PC-3 (cell line): Measurements from ENCODE around the gene NPEPL1. TPM values are rescaled to one million over a fixed set of nuclear protein-coding genes. Genes with fewer than 3 reads are reported as not detected.

Source experiments
- ATAC-seq: fragments of 200-7000 bp; cut with Tn5 transposase; 2 replicates; pipeline ENCODE4 v1.9.1; 2020; ENCODE audit warnings: mild to moderate bottlenecking, moderate library complexity
- BruUV-seq: library from RNA; stranded (reverse); fragments of 400-500 nt; replicated peaks from 2 replicates; lab custom pipeline; 2021; lab: Mats Ljungman, UMichigan
- CTCF ChIA-PET: fragments of 300-600 bp; sonication (Branson Sonifier 250); formaldehyde crosslinking; loops from one replicate; lab custom pipeline; 2022; ENCODE audit warnings: antibody characterized with exemption; lab: Charles Lee
- POLR2A ChIA-PET: fragments of 300-600 bp; sonication (Branson Sonifier 250); formaldehyde crosslinking; loops from one replicate; lab custom pipeline; 2022; ENCODE audit warnings: antibody characterized with exemption; ENCODE audit not compliant: unreplicated experiment; lab: Charles Lee
- DNase-seq: peaks from one replicate; pipeline ENCODE4 v3.0.0-alpha.2; 2015
- H2AFZ ChIP-seq: fragments of 300-600 bp; sonication (generic); 2 replicates; pipeline ENCODE4 v1.6.0; 2016; ENCODE audit warnings: antibody characterized with exemption, low read length
- H3F3A ChIP-seq: fragments of 300-600 bp; sonication (generic); one replicate; pipeline ENCODE4 v1.6.0; 2017; ENCODE audit warnings: antibody characterized with exemption, low read length, control low read depth, mild to moderate bottlenecking; ENCODE audit not compliant: unreplicated experiment
- H3K27ac ChIP-seq: fragments of 300-600 bp; sonication (generic); 2 replicates; pipeline ENCODE4 v1.5.1; 2016; ENCODE audit warnings: mild to moderate bottlenecking, low read length
- H3K27me3 ChIP-seq: fragments of 300-600 bp; sonication (generic); 2 replicates; pipeline ENCODE4 v1.6.1; 2016; ENCODE audit warnings: low read length, mixed read lengths
- H3K36me3 ChIP-seq: fragments of 300-600 bp; sonication (generic); 2 replicates; pipeline ENCODE4 v1.6.1; 2016; ENCODE audit warnings: low read depth, mixed run types, low read length, mixed read lengths
- H3K4me1 ChIP-seq: fragments of 300-600 bp; sonication (generic); 2 replicates; pipeline ENCODE4 v1.5.1; 2016; ENCODE audit warnings: low read length; ENCODE audit not compliant: insufficient read depth
- H3K4me2 ChIP-seq: fragments of 300-600 bp; sonication (generic); 2 replicates; pipeline ENCODE4 v1.6.0; 2016; ENCODE audit warnings: low read length
- H3K4me3 ChIP-seq: fragments of 300-600 bp; sonication (generic); 2 replicates; pipeline ENCODE4 v1.5.1; 2016; ENCODE audit warnings: mild to moderate bottlenecking, low read length, mixed read lengths
- H3K79me2 ChIP-seq: fragments of 300-600 bp; sonication (generic); 2 replicates; pipeline ENCODE4 v1.6.1; 2017; ENCODE audit warnings: low read length, mixed read lengths
- H3K9ac ChIP-seq: fragments of 300-600 bp; sonication (generic); 2 replicates; pipeline ENCODE4 v1.6.0; 2016; ENCODE audit warnings: mild to moderate bottlenecking, low read length
- H3K9me2 ChIP-seq: fragments of 300-600 bp; sonication (generic); replicated peaks from 2 replicates; pipeline ENCODE4 v1.6.1; 2016; ENCODE audit warnings: mixed run types, low read length, mixed read lengths
- H3K9me3 ChIP-seq: fragments of 300-600 bp; sonication (generic); 2 replicates; pipeline ENCODE4 v1.6.1; 2016; ENCODE audit warnings: low read length, mixed read lengths
- H4K20me1 ChIP-seq: fragments of 300-600 bp; sonication (generic); 2 replicates; pipeline ENCODE4 v1.6.1; 2016; ENCODE audit warnings: low read length, mixed read lengths
- CTCF ChIP-seq: fragments of 300-600 bp; sonication (generic); conservative IDR thresholded peaks from 2 replicates; pipeline ENCODE4 v1.5.1; 2017; ENCODE audit warnings: antibody characterized with exemption, low read depth, mild to moderate bottlenecking, low read length
- EZH2 ChIP-seq: fragments of 300-600 bp; sonication (generic); IDR thresholded peaks from one replicate; pipeline ENCODE4 v1.6.1; 2017; ENCODE audit warnings: antibody characterized with exemption, mild to moderate bottlenecking, low read length; ENCODE audit not compliant: unreplicated experiment
- EZH2phosphoT487 ChIP-seq: fragments of 300-600 bp; sonication (generic); IDR thresholded peaks from 2 replicates; pipeline ENCODE4 v1.6.1; 2018; ENCODE audit warnings: mild to moderate bottlenecking, antibody characterized with exemption, low read length, borderline replicate concordance
- intact Hi-C: fragments of 100-400 bp; cut with micrococcal nuclease; formaldehyde crosslinking; loops from 2 replicates; pipeline ENCODE4 v1.9.0; 2023
- total RNA-seq: library from RNA; depleted of rRNA; stranded (reverse); fragments of >200 nt; gene quantifications from 2 replicates; pipeline ENCODE4 v1.2.3, GENCODE V29; 2014

The NPEPL1 gene
- total RNA-seq, 1 experiment from 2014 or later: 49.7 TPM

GRCh38 chr20:58693226-58694006, 816 bp downstream of the NPEPL1 start:
- ChIA-PET CTCF (interaction anchor here (0.9 to 1.1 kb wide), 2 partner anchors 42 to 212 kb away, joined by 4 to 14 read pairs; partner anchors contain the start of gene STX16), POLR2A (interaction anchor here (0.6 to 0.7 kb wide), 2 partner anchors 380 to 1889 kb away, joined by 3 to 5 read pairs; no protein-coding TSS in a partner anchor)
- Histone ChIP-seq H3K9ac (peak overlapping the region; percentile 88), H3K4me1 (peaks cover 17% of the 10 kb centered on the region), H3K27me3 (no peaks in the 10 kb centered on the region), H2AFZ (peak overlapping the region; percentile 79), H3K9me3 (no peaks in the 10 kb centered on the region), H3F3A (peaks cover 10% of the 10 kb centered on the region), H3K4me3 (peak overlapping the region; percentile 74), H3K27ac (peak overlapping the region; percentile 33), H3K36me3 (peaks cover 9% of the 10 kb centered on the region; the same call in 1 of the 2 replicates), H3K9me2 (no peaks in the 10 kb centered on the region), H3K4me2 (peak overlapping the region; percentile 98), H3K79me2 (peaks cover 17% of the 10 kb centered on the region), H4K20me1 (no peaks in the 10 kb centered on the region)
- DNase-seq: peak; percentile 29
- no peak for TF ChIP-seq EZH2
- 0 out of 2 replicates have a peak, but pooled peaks have one; percentile 6 for TF ChIP-seq CTCF
- BruUV-seq: no TSS peak
- peak; percentile 4 for ATAC-seq
- intact Hi-C loops: loop anchor here (2.0 kb wide), 1 partner anchor 213 kb away; no protein-coding TSS in a partner anchor

GRCh38 chr20:58694241-58695083, 1.9 kb downstream of the NPEPL1 start:
- ATAC-seq (no peak), DNase-seq (no peak)
- Histone ChIP-seq H3K9me3 (no peaks in the 10 kb centered on the region), H3K9me2 (no peaks in the 10 kb centered on the region), H3K79me2 (peaks cover 17% of the 10 kb centered on the region), H3K4me2 (peak overlapping the region; percentile 98), H3F3A (peaks cover 10% of the 10 kb centered on the region), H2AFZ (no peak overlapping the region), H3K4me3 (peak overlapping the region; percentile 74; the same call in 1 of the 2 replicates), H3K27ac (no peak overlapping the region), H3K4me1 (peaks cover 17% of the 10 kb centered on the region), H4K20me1 (no peaks in the 10 kb centered on the region), H3K27me3 (no peaks in the 10 kb centered on the region), H3K9ac (no peak overlapping the region), H3K36me3 (peaks cover 11% of the 10 kb centered on the region; the same call in 1 of the 2 replicates)
- TF ChIP-seq CTCF (no peak), EZH2 (no peak), EZH2phosphoT487 (no peak)
- POLR2A ChIA-PET: interaction anchor here (0.6 kb wide), 1 partner anchor 1890 kb away, joined by 3 read pairs; no protein-coding TSS in a partner anchor
- intact Hi-C loops: no loop called here
- BruUV-seq: no TSS peak
- CTCF ChIA-PET: no interaction called here
